Activated CD4-positive, CD25-positive, alpha-beta regulatory T cell (primary cell): ENCODE data around the gene EP400.
"Not testable (repeated sequence)": the region's sequence is repeated elsewhere in the genome, so short reads cannot be mapped to it uniquely, and the experiment has no call there.

Experiments
- DNase-seq, 4 experiments: peaks; one replicate each; lab custom pipeline; 2025; lab: John Stamatoyannopoulos, UW

Gene EP400

DNA sequence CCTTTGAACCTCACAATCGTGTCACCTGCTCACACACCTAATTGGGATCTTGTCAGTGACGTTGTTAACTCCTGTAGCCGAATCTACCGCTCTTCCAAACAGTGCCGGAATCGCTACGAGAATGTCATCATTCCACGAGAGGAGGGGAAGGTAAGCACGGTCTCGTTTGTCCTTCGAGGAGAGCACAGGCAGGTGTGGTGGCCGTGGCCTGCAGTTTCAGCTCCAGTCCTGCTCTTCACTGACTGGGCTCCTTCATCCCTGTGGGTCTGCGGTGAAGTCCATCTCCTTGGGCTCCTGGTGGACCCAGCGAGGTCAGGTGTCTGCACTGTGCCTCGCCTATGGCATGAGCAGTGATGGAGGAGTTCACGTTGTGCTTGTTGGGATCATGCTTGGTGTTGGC lies 96.0 kb downstream of the EP400 start:
- no peak for DNase-seq

DNA sequence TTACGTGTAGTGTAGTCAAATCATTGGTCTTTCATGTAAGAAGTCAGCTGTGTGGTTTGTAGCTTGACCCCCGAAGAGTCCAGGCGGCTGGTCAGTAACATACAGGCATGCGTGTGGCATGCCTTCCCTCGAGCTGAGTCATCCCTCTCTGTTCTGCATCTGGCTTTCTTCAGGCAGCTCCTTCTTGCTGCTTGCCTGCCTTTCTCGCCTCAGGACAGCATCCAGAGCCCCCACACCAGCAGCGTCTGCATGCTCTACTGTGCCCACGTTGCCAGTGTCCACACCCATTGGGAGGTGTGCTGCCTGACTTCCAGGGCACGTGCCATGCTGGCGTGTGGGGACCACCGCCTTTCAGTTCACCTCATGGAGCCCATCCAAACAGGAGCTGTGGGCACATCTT lies 96.8 kb downstream of the EP400 start:
- DNase-seq: no peak

DNA sequence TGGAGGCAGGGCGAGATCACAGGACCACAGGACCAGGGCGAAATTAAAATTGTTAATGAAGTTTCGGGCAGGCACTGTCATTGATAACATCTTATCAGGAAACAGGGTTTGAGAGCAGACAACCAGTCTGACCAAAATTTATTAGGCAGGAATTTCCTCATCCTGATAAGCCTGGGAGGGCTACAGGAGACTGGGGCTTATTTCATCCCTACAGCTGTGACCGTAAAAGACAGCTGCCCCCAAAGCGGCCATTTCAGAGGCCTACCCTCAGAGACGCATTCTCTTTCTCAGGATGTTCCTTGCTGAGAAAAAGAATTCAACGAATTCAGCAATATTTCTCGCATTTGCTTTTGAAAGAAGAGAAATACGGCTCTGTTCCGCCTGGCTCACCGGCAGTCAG lies 97.9 kb downstream of the EP400 start:
- not testable (repeated sequence) for DNase-seq

DNA sequence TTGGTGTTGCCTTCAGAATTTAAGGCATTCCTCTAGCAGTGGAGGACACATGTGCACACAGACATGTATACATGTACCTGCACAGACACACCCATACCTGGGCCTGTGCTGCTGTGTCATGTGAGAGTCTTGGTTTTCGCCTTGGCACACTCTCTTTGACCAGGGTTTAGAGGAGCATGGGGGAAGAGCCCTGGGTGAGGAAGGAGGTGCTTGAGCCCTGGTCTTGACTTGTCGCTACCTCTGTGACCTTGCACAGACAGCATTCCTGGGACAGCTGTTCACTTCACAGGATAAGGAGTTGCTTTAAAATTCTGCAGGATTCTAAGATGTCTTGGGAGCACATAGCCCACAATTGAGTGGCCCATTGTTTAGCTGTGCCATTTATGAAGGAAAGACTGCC lies 99.7 kb downstream of the EP400 start:
- no peak for DNase-seq

DNA sequence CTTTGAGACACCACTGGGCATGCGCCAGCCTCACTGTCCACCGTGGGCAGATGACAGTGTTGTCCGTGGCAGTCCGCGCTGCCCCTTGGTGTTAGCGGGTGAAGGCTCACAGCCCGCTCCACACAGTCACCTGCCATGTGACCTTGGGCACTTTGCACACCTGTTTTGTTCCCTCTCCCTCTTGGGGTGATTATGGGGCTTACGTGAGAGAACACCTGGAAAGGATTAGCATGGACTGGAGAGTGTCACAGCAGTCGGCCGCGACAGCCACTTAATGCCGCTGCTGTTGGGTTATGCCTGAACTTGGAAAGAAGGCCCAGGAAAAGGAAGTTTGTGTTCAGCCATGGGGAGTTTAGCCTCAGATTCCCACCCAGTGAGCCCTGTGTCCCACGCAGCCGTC lies 100.1 kb downstream of the EP400 start:
- DNase-seq: no peak

DNA sequence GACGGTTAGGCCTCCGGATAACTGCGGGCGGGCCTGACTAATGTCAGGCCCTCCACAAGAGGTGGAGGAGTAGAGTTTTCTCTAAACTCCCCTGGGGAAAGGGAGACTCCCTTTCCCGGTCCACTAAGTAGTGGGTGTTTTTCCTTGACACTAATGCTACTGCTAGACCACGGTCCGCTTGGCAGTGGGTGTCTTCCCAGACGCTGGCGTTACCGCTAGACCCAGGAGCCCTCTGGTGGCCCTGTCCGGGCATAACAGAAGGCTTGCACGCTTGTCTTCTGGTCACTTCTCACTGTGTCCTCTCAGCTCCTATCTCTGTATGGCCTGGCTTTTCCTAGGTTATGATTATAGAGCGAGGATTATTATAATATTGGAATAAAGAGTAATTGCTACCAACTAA lies 102.0 kb downstream of the EP400 start:
- not testable (repeated sequence) for DNase-seq

DNA sequence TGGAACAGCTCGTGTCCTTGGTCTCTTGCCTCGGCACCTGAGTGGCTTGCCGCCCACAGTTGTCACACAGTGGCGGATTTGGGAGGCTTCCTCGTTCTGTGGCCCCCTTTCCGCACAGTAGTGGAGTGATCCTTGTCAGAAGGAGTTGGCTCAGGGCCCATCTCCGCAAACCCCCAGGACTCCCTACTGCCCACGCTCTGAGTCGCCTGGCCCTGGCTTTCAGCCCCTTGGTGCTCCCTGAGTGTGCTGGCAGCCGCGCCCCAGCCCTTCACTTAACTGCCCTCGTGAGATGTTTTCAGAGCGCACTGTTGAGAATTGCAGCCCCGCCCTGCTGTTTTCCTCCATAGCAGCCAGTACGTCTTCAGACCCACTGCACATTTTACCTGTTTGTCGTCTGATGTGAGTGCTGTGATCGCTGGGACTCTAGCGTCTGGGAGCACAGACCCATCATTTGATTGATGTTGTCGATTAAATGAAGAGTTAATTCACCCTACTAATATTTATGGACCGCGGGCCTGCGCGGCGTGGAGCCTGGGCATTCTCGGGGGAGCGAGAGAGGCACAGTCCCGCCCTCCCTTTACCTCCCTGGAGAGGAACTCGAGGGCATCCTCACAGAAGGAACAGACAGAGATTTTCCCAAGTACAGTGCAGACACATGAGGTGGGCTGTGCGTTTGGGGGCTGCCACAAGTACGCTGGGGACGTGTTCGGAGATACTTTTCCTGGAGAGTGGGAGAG lies 102.6 kb downstream of the EP400 start:
- no peak for DNase-seq

DNA sequence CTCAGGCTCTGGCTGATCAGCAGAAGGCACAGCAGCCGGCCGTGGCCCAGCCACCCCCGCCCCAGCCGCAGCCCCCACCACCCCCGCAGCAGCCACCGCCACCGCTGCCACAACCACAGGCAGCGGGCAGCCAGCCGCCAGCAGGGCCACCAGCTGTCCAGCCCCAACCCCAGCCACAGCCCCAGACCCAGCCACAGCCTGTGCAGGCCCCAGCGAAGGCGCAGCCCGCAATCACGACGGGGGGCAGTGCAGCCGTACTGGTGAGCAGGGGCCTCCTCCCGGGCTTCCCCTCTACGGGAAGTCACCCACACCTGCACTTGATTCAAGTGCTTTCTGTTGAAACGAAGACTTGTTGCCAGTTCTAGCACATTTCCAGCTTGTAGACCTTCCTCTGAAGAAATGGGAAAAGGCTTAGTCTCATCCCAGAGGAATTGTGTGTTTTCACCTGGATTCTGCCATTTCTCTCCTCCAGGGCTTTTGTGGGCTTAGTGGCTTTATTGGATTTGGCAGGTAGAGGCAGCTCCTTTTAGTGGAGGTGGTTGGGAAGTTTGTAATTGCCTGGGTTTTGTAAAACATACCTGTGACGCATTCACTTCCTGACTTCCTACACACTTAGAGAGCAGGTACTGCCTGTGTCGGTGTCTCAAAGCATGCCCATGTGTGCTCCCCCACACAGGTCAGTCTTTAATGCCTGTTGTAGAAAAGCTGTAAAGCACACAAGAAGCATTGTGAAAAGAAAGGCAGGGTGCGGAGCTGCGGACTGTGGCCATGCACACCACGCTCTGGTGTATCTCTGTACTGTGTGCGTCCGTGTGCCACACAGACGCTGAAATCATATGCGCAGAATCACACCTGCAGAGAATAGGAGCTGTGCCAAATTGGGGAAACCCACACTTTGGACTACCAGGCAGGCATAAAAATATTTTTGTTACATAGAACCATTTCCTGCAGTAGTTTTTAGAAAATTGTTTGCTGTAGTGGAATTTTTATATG lies 103.9 kb downstream of the EP400 start:
- no peak for DNase-seq

DNA sequence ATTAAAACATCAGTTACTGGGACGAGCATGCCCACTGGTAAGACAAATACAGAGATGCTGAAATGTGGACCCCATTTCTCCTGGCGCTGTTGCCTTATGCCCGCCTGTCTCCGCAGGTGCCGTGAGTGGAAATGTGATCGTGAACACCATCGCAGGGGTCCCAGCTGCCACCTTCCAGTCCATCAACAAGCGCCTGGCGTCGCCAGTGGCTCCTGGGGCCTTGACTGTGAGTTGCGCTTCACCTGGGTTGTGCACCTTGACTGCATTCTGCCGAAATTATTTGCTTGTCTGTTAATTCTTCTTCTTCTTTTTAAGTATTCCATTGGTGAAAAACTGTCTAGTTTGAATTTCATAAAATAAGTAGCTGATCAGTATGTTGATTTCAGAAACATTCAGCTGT lies 105.2 kb downstream of the EP400 start:
- no peak for DNase-seq

DNA sequence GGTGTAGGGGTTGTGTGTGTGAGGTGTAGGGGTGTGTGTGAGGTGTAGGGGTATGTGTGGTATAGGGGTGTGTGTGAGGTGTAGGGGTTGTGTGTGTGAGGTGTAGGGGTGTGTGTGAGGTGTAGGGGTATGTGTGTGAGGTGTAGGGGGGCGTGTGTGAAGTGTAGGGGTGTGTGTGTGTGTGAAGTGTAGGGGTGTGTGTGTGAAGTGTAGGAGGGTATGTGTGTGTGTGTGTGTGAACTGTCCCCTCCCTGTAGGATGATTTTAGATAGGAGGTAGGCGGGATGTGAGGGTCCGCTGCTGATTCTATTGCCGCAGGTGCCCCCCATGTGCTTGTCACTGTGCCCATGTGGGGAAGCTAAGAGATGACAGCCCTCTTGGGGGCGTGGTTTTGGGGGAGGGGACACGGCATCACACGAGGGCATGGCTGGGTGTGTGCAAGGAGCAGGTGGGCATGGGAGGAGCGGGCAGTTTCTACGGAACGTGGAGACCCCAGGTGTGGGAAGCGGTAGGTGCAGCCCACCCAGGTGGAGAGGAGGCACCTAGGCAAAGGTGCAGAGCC lies 105.9 kb downstream of the EP400 start:
- no peak for DNase-seq

DNA sequence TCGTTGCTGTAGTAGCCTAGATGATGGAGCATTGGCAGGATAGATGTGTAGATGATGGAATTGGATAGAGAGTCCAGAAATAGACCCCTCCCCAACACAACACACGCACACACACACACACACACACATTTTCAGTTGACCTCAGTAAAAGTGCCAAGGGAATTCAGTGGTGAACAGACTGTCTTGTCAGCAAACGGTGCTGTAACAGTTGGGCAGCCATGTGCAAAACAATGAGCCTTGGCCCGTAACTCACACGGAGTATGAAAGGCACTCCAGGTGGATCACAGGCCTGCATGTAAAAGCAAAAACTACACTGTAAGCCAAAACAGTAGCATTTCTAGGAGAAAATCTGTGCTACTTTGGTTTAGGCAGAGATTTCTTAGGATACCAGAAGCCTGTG lies 106.6 kb downstream of the EP400 start:
- DNase-seq: no peak

DNA sequence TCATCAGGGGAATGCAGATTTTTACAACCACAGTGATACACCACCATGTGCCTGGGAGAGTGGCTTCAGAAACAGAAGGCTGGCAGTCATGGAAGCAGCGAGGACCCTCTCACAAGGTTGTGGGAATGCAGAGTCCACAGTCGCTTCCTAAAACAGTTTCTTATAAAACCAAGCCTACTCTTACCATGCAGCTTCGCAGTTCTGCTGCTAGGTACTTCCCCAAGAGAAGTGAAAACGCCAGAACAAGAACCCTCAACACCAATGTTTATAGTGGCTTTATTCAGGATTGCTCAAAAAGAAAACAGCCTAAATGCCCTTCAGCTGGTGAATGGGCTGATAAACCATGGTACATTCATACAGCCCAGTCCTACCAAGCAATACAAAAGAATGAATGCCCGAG lies 107.2 kb downstream of the EP400 start:
- no peak for DNase-seq

DNA sequence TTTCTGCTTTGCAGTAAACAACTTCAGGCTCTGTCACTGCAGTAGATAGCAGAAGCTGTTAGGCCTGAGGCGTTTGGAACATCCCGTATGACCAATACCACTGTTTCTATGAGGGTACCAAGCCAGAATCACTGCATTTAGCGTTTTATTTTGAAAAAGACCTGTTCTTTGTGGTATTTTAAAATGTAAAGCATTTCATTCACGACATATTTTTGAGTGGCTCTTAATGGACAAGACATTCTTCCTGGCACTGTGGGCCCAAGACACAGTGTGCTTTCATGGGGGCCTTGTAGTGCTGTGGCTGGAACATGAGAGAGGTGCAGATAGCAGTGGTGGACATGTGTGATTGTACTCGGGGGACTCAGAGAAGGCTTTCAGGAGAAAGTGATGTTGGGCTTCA lies 107.9 kb downstream of the EP400 start:
- DNase-seq: no peak

DNA sequence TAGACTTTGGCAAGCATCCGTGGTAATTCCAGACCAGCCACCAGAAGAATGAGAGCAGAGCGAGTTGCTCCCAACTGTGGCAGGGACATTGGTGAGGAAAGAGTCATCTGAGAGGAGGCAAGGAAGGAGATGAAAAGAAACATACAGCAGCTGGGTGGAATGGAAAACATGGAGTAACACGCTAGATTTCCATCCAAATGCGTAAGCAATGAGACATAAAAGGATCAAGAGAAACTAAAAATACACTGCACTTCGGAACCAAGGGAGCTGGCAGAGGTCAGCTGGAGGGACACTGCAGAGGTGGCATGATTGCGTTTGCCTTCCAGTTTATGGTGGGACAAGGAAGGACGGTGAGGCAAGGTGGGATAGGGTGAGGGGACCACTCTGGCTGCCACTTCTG lies 111.5 kb downstream of the EP400 start:
- no peak for DNase-seq

DNA sequence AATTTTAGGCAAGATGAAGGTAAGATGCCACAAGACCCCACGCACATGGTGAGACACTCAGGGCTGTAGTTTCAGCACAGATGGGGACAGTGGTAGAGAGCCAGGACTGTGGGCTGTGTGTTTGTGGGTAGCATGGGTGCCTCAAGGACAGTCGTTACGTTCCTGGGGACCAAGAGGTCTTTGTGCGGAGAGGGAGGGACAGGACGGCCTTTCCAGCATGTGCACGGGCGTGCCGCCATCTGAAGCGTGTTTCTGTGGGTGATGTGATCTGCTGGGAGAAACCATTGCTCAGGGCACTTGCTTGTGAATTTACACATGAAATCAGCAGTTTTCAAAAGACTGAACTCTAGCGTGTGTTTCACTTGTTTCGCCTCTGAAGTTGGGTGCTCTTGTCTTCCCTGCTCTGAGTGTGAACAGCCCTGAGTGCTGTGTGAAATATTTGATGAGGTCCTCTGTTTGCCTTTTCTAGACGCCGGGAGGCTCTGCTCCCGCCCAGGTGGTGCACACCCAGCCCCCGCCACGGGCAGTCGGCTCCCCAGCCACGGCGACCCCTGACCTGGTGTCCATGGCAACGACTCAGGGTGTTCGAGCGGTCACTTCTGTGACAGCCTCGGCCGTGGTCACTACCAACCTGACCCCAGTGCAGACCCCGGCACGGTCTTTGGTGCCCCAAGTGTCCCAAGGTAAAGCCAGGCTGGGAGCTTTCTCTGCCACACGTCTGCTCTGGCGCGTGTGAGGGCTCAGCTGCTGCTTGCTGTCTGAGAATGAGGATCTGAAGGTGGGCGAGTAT lies 112.1 kb downstream of the EP400 start:
- no peak for DNase-seq

DNA sequence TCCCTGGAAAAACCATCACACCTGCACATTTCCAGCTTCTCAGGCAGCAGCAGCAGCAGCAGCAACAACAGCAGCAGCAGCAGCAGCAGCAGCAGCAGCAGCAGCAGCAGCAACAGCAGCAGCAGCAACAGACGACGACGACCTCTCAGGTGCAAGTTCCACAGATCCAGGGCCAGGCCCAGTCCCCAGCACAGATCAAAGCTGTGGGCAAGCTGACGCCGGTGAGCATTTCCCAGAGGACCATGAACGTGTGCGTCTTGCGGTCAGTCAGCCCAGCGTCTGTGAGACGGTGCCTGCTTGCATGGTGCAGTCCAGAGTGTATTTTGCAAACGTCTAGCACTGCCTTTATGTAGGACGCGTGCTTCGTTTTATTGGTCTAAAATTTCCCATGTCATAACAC lies 112.7 kb downstream of the EP400 start:
- DNase-seq: no peak

DNA sequence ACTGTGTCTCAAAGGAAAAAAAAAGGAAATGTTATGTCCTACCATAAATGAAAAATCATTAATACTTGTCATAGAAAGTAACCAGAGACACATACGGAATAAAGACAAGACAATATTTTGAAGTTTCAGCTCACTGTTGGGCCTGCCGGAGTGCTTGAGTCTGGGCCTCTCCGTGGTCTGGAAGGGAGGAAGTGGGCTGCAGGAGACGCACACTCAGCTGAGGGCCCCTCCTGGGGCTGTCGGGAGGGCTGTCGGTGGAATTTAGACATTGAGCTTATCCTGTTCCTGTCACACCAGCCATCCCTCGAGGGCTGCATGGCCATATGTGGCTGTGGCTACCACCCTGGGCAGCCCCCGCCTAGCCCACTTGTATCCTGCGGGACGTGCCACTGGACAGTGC lies 113.7 kb downstream of the EP400 start:
- DNase-seq: no peak

DNA sequence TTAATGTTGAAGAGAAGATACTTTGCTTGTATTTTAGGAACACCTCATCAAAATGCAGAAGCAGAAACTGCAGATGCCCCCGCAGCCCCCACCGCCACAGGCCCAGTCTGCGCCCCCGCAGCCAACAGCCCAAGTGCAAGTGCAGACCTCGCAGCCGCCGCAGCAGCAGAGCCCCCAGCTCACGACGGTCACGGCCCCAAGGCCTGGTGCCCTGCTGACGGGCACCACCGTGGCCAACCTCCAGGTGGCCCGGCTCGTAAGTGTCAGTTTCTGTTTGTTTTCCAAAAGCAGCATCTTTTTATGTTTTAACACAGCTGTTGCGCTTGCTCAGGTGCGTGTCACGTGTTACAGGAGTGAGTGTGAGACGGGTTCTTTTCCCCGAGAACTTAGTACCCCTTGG lies 114.9 kb downstream of the EP400 start:
- DNase-seq: no peak

DNA sequence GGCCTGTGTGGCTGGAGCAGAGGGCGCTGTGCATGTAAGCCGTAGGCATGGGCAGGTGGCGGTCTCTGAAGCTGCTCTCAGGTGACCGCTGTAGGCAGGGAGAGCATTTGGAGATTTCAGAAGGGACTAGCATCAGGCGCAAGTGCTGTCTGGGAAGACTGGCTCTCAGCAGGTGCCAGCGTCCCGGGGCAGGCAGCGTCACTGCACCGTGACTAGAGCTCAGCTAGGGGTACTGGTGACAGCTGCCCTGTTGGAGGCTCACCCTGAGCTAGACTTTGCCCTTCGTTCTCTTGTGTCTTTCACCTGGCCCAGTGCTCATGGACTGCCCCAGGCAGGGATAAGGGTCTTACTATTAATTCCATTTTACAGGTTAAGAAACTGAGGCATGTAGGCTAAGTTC lies 115.5 kb downstream of the EP400 start:
- no peak for DNase-seq

DNA sequence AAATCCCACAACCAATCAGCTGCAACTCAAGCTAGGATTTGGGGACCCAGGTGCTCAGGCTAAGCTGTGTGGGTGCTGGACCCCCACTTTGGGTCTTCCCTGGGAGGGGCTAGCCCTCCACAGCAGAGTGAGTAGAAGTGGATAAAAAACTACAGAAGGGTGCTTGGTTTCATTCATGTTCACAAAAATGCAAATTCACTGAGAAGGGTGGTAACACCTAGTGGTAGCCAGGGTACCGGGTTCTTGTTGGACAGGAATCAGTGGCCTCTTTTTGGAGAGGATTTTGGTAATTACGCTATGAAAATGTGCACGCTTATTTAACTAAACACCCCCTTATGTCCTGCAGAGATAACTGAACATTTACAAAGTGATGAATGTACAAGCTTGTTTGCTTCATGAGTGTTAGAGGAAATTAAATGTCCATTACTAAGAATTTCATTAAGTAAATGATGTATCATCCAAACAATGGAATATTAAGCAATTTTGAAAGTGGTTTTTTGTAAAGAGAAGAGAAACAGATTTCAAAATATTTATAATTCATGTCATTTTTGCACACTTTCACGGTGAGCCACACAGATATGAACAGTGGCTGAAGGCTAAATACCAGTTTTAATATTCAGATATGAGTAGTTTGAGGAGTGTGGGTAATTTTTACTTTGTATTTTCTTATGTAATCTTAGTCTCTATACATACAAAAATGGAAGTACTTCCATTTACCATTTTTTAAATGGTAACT lies 116.0 kb downstream of the EP400 start:
- DNase-seq: no peak

DNA sequence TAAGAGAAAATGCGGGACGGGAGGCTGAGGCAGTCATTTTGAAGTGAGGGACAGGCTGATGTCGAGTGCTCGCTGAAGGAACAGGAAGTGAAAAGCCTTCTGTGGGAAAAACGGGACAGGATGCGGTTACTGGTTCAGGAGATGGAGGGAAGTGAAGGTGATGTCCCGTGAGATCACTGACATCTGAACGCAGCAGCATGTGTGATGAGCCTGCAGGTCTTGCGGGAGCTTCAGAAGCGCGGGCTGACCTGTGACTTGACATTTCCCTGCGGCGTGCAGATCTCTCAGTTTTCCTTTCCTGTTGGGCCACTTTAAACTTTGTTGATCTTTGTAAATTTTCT lies 116.6 kb downstream of the EP400 start:
- no peak for DNase-seq

DNA sequence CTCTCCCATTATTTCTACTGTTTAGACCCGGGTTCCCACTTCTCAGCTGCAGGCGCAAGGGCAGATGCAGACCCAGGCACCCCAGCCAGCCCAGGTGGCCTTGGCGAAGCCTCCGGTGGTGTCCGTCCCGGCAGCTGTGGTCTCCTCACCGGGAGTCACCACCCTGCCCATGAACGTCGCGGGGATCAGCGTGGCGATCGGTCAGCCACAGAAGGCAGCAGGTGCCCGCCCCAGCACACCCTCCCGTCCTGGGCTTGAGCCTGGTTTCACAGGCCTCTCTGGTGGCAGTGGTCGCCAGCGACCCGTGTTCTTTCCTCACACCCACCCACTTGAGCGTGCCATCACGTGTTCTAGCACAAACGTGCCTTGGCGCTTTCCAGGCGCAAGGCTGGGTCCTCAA lies 117.0 kb downstream of the EP400 start:
- DNase-seq: no peak
